CD4-positive, alpha-beta T cell treated with Interleukin-12 subunit alpha and Interleukin-12 subunit beta, for 1 hour (primary cell): ENCODE results near the gene RNPEPL1.
"Not testable (repeated sequence)": the region's sequence is repeated elsewhere in the genome, so short reads cannot be mapped to it uniquely, and the experiment has no call there.

Source experiments
- DNase-seq: peaks from one replicate; pipeline ENCODE4 v3.0.0-alpha.2; 2020

RNPEPL1 gene

GRCh38 chr2:240538031-240538780, 30.1 kb upstream of the RNPEPL1 start:
- no peak for DNase-seq

GRCh38 chr2:240539101-240539500, 29.2 kb upstream of the RNPEPL1 start:
- DNase-seq: not testable (repeated sequence)

DNA sequence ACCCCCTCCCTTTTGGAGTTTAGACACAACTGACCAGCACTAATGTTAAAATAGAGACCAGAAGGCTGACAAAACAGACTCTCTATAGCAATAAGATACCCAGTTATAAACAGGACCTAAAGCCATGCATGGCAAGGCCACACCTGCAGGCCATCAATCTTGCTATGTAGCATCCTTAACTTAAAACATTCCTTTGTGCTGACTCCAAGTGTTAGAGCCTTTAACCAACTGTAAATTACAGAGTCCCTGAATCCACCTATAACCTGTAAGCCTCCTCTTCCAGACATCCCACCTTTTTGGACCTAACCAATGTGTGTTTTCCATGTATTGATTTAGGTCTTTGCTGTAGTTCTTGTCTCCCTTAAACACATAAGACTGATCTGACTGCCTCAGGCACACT, 28.4 kb upstream of the RNPEPL1 start:
- no peak for DNase-seq

- DNase-seq: no peak
These were observed 17.0 kb upstream of the RNPEPL1 start for GRCh38 chr2:240551288-240551687.

- no peak for DNase-seq
These were observed 16.5 kb upstream of the RNPEPL1 start for GRCh38 chr2:240551811-240552210.

DNA sequence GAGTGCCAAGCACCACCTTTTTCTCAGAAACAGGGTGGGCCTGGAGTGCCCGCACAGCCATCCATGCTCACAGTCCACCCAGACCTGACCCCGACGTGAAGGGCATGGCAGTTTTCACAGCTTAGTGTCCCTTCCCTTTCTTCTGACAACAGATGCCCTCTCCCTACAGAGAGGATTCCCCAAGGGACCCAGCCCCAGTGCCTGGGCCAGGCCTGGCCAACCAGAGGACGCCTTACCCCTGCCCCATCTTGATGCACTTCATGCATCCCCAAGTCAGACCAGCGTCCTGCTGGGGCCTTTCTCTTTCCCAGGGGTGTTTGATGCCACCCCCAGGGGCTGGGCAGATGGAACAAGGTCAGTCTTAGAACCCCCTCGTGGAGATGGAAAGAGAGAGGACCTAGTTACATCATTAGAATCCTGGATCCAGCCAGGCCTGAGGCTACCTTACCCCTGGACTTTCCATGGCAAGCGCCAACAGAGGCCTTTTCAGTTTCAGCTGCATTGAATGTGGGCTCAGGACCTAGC, 14.3 kb upstream of the RNPEPL1 start:
- DNase-seq: no peak

DNA sequence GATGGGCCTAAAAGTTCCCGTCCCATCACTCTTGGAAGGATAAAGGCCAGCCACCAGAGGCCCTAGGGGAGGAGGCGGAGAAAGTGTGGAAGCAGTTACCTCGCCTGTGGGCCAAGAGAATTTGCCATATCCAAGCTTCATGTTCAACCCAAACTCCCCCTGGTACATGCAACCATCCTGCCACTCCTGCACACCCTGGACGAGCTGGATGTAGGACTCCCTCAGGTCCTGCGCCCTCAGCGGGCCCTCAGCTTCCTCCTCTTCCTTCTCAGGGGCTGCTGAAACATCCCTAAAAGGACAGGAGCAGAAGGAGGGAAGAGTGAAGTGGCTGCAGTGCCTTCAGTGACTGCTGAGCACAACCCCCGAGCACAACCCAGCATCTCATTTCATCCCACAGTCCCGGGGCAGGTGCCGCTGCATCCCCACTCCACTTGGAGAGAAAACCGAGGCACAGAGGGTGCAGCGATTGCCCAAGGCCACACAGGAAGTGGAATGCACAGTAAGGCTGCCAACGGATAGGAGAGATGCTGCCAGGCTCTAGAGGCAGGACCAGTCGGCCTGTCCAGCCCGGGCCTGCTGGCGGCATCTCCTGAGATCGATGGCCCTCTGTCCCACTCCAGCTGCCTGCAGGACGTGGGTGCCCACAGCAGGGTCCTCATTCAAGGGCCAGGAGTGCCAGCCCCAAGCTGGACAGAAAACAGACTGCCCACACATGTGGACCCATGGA, 13.4 kb upstream of the RNPEPL1 start:
- DNase-seq: no peak

DNA sequence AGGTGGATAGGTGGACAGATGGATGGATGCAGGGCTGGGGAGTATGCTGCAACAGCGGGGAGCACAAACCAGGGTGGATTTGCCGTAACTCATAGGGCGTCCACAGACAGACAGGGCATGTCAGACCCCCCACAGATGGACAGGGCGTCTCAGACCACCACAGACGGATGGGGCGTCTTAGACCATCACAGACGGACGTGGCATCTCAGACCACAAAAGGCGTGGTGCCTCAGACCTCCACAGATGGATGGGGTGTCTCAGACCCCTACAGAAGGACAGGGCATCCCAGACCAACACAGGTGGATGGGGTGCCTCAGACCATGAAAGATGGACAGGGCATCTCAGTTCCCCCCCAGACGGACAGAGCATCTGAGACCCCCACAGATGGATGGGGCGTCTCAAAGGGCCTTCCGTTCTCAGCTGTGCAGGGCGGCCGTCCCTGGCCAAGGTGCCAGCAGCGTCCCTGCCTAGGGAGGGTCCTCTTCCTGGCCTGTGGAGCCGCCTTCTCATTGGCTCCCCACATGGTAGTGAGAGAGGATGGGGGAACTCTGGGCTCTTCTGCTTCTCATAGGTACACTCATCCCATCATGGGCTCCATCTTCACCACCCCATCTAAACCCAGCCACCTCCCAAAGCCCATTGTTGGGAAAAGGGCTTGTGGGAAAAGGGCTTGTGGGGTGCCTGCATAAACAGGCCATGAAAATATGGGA, 12.6 kb upstream of the RNPEPL1 start:
- no peak for DNase-seq

DNA sequence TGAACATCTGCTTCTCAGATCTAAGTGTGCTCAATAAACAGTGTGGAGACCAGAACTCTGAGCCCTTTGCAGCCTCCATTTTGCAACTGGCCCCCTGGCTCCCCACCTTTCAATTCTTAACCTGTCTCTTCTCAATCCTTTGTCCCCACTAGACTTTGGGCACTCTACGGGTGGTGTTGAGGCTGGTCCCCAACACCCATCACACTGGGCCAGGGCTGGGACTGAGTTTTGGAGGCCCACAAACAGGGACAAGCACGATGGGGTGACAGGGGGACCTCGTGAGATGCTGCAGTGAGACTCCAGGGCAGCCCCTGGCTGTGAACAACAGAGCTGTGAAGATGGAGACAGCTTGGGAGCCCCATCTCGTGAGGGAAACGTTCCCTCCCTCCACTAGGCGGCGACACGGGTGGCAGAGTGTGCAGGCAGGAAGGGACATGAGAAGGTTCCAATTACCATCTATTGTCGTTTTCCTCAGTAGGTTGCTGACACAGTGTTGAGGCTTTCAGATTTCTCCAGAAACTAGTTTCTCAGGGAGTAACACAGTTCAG, 11.7 kb upstream of the RNPEPL1 start:
- DNase-seq: peak; percentile 82

- no peak for DNase-seq
These were observed 11.1 kb upstream of the RNPEPL1 start for GRCh38 chr2:240557101-240557751.

- DNase-seq: peak; percentile 76
These were observed 10.5 kb upstream of the RNPEPL1 start, which contains the start of gene ANKMY1 for GRCh38 chr2:240557808-240558207. ANKMY1 (minus strand) TSS chr2:240557988; CDS start chr2:240557335, 653 bp downstream.

DNA sequence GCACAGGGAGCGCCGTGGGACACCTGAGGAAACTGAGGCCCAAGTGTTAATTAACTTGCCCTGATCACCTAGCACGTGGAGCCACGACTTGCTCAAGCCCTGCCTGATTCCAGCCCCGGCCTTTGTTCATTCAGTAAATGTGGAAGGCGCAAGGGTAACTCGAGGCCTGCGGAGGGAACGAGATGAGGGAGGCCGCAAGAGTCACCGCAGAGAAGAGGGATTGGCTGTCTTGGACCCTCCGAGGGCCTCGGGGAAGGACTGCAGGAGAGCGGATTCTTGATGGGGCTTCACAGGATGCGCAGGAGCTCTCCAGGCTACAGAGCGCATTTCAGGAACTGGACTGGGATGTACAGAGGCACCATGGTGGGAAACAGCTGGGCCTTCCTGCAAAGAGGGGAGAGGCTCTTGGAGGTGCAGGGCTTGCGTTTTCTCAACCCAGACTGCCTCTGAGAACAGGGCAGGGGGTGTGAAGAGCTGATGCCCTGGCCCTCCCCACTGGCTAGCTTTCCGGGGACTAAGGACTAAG, 10.0 kb upstream of the RNPEPL1 start:
- DNase-seq: no peak

DNA sequence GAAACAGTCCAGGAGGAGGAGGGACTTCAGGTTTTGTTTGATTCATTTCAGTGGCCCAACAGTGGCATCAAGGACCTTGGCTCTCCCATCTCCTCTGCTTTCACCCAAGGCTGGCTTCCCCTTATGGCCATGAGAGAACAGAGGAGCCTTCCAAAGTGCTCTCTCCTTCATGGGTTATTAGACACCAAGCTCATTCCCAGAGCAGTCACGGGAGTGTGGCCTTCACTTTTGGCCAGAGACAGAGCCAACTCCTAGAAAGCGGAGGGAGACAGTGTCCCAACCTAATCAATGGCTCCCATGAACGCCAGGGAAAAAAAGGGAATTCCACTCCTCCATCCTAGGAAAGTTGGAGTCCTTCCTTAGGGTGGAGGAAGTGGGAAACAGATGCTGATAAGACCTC, 9.0 kb upstream of the RNPEPL1 start:
- DNase-seq: no peak

DNA sequence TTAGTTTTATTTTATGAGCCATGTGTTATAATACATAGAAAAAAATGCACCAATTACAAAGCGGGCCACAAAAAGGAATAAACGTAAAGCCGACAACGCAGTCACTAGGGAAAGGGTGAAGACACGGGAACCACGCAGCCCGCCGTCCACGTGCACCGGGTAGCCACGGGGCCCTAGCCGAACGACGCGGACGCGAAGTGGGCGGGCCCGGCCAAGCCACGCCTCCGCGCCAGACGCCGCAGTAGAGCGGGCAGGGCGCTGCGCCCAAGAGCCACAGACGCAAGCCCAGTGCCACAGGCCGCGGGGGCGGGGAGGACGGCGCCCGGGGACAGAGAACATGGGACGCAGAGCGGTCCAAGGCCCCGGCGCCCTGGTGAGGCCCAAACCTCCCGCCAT, 8.2 kb upstream of the RNPEPL1 start, which contains the start of gene DUSP28:
Gene DUSP28, plus strand, starts transcription at position 274 of the 396 bp plus-strand sequence. CDS start 328 bp downstream, outside the sequence.
- peak; percentile 93 for DNase-seq

- DNase-seq: peak; percentile 99
These were observed 7.6 kb upstream of the RNPEPL1 start for GRCh38 chr2:240560480-240561324.

DNA sequence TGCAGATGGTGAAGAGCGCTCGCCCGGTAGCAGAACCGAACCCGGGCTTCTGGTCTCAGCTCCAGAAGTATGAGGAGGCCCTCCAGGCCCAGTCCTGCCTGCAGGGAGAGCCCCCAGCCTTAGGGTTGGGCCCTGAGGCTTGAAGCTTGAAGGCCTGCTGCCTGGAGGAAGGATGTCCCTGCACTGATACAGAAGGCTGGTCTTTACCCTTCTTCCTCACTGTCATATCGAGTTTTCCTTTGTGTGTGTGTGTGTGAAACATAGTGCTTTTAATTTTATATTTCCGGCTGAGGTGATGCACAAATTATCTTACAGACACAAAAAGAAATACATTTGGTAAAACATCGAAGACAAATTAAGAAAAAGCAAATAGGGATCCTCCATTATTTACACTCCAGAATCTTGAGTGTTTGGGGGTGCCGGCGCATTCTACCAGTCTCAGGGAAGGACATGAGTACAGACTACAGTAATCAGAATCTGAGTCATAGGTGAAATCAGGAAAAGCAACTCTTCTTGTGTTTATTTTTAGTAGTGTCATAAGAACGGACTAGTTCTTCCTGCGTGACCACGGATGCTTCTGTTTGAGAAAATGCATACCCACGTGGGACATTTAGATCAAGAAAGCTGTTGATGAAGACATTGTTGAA, 6.8 kb upstream of the RNPEPL1 start:
- peak; percentile 43 for DNase-seq

DNA sequence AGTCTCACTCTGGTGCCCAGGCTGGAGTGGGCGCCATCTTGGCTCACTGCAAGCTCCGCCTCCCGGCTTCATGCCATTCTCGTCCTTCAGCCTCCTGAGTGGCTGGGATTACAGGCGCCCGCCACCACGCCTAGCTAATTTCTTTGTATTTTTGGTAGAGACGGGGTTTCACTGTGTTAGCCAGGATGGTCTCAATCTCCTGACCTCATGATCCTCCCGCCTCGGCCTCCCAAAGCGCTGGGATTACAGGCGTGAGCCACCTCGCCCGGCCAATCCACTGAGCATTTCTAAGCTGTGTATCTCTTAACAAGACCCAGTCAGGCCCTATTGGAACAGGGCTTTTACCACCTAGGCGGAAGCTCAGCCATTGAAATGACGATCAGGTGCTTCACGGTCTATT, 5.1 kb upstream of the RNPEPL1 start:
- not testable (repeated sequence) for DNase-seq

DNA sequence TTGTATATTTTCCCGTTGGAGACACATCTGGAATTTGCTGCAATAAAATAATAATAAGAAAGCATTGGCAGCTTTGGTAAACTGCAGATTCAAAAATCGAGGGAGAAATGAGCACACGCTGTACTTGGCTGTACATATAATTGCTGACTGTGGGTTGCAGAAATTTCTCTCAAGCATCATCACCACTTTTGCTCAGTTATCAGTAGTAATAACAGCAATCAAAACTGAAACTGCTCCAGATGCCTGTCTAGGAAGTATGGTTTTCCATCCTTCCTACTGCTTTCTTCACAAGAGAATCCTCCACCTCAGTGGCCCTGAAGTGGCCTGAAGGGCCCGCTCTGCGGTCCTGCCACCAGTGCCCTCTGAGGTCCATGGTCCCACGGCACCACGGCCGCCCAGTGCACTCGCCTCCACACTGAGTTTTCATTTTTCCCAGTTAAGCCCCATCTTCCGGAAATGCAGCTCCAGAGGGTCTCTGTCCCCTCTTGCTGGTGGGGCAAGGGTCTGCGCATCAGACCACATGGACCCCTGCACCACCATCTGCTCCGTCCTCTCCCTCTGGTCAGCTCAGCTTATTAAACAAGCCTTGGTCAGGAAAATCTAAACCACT, 4.2 kb upstream of the RNPEPL1 start:
- no peak for DNase-seq

- DNase-seq: peak; percentile 51
These were observed 3.5 kb upstream of the RNPEPL1 start for GRCh38 chr2:240564561-240565332.
